ENCODE data around the gene UGT3A2.
"Not testable (repeated sequence)": the region's sequence is repeated elsewhere in the genome, so short reads cannot be mapped to it uniquely, and the experiment has no call there.

The UGT3A2 gene

GRCh38 chr5:36054647-36055046, 12.0 kb downstream of the UGT3A2 start:
- DNase-seq (ENCODE audit: low spot score): no peak

- DNase-seq (ENCODE audit: low spot score): no peak
These were observed 14.1 kb downstream of the UGT3A2 start for GRCh38 chr5:36052538-36052937.

- DNase-seq (ENCODE audit: low spot score): no peak
These were observed 16.7 kb downstream of the UGT3A2 start for GRCh38 chr5:36049949-36050348.

GRCh38 chr5:36047384-36048160, 19.1 kb downstream of the UGT3A2 start:
- DNase-seq (ENCODE audit: low spot score): no peak

- DNase-seq (ENCODE audit: low spot score): peak; percentile 5
These were observed 20.8 kb downstream of the UGT3A2 start for GRCh38 chr5:36045895-36046294.

- DNase-seq (ENCODE audit: low spot score): no peak
These were observed 25.2 kb downstream of the UGT3A2 start for GRCh38 chr5:36041537-36041845.

- no peak for DNase-seq (ENCODE audit: low spot score)
These were observed 25.8 kb downstream of the UGT3A2 start for GRCh38 chr5:36040651-36041536.

- no peak for DNase-seq (ENCODE audit: low spot score)
These were observed 31.0 kb downstream of the UGT3A2 start for GRCh38 chr5:36035696-36036095.

GRCh38 chr5:36034536-36035134, 32.0 kb downstream of the UGT3A2 start:
- DNase-seq (ENCODE audit: low spot score): not testable (repeated sequence)

- DNase-seq (ENCODE audit: low spot score): no peak
These were observed 33.2 kb downstream of the UGT3A2 start for GRCh38 chr5:36033486-36033885.

GRCh38 chr5:36033047-36033446, 33.6 kb downstream of the UGT3A2 start:
- DNase-seq (ENCODE audit: low spot score): no peak

GRCh38 chr5:36031223-36031622, 35.5 kb downstream of the UGT3A2 start:
- DNase-seq (ENCODE audit: low spot score): no peak

GRCh38 chr5:36029914-36030313, 36.8 kb downstream of the UGT3A2 start:
- DNase-seq (ENCODE audit: low spot score): peak; percentile 85

- no peak for DNase-seq (ENCODE audit: low spot score)
These were observed 37.7 kb downstream of the UGT3A2 start for GRCh38 chr5:36028816-36029465.

GRCh38 chr5:36027711-36028110, 39.0 kb downstream of the UGT3A2 start:
- DNase-seq (ENCODE audit: low spot score): no peak

GRCh38 chr5:36026706-36027465, 39.8 kb downstream of the UGT3A2 start:
- DNase-seq (ENCODE audit: low spot score): no peak

- DNase-seq (ENCODE audit: low spot score): not testable (repeated sequence)
These were observed 44.4 kb downstream of the UGT3A2 start for GRCh38 chr5:36022246-36022645.

- DNase-seq (ENCODE audit: low spot score): not testable (repeated sequence)
These were observed 47.1 kb downstream of the UGT3A2 start for GRCh38 chr5:36019584-36019983.

- DNase-seq (ENCODE audit: low spot score): no peak
These were observed 49.1 kb downstream of the UGT3A2 start for GRCh38 chr5:36017622-36018021.

GRCh38 chr5:36017004-36017403, 49.7 kb downstream of the UGT3A2 start:
- no peak for DNase-seq (ENCODE audit: low spot score)

- no peak for DNase-seq (ENCODE audit: low spot score)
These were observed 53.5 kb downstream of the UGT3A2 start for GRCh38 chr5:36013182-36013581.

- DNase-seq (ENCODE audit: low spot score): no peak
These were observed 57.0 kb downstream of the UGT3A2 start for GRCh38 chr5:36009698-36010097.
